OCI-LY3 (cell line): ENCODE results near the gene COL27A1.

Experiments used
- EZH2phosphoT487 ChIP-seq: fragments of 200-600 bp; shearing (Covaris generic); IDR thresholded peaks from 2 replicates; pipeline ENCODE4 v1.6.1; 2018; ENCODE audit warnings: antibody characterized with exemption, mixed run types, low read depth
- TF ChIP-seq, protein P1 (sequence below): fragments of 200-600, 300-600 bp; sonication (generic); IDR thresholded peaks from 2 replicates; pipeline ENCODE4 v1.5.1; 2014; ENCODE audit warnings: antibody characterized with exemption, low read length, low read depth

GRCh38 chr9:114167591-114168091 is 12.3 kb downstream of the COL27A1 start:
- TF ChIP-seq, protein P1, sequence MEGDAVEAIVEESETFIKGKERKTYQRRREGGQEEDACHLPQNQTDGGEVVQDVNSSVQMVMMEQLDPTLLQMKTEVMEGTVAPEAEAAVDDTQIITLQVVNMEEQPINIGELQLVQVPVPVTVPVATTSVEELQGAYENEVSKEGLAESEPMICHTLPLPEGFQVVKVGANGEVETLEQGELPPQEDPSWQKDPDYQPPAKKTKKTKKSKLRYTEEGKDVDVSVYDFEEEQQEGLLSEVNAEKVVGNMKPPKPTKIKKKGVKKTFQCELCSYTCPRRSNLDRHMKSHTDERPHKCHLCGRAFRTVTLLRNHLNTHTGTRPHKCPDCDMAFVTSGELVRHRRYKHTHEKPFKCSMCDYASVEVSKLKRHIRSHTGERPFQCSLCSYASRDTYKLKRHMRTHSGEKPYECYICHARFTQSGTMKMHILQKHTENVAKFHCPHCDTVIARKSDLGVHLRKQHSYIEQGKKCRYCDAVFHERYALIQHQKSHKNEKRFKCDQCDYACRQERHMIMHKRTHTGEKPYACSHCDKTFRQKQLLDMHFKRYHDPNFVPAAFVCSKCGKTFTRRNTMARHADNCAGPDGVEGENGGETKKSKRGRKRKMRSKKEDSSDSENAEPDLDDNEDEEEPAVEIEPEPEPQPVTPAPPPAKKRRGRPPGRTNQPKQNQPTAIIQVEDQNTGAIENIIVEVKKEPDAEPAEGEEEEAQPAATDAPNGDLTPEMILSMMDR = no peak
- TF ChIP-seq EZH2phosphoT487 = no peak
